SK-N-SH (cell line): ENCODE results near the gene FHIP2A. TPM values are rescaled to one million over a fixed set of nuclear protein-coding genes. Genes with fewer than 3 reads are reported as not detected.

Source experiments
- CTCF ChIP-seq: fragments of 200-600 bp; sonication (generic); IDR thresholded peaks from 2 replicates; pipeline ENCODE4 v1.6.1; 2017; ENCODE audit warnings: antibody characterized with exemption, mild to moderate bottlenecking, moderate library complexity
- EP300 ChIP-seq, 2 experiments: IDR thresholded peaks; 2 replicates each; pipeline versions ENCODE4 v1.4.0 to v1.6.1; 2012; ENCODE audit warnings: borderline replicate concordance in 1 of 2, low read depth in 1 of 2, low read length in 1 of 2
- FOXM1 ChIP-seq: IDR thresholded peaks from 2 replicates; pipeline ENCODE4 v1.4.0; 2012; ENCODE audit warnings: low read depth, mild to moderate bottlenecking
- IRF3 ChIP-seq: fragments of 150-350 bp; IDR thresholded peaks from 2 replicates; pipeline ENCODE4 v1.6.1; 2016; ENCODE audit warnings: mild to moderate bottlenecking, low read depth, low read length
- MAX ChIP-seq: IDR thresholded peaks from 2 replicates; pipeline ENCODE4 v1.4.0; 2012; ENCODE audit warnings: low read depth
- MEF2A ChIP-seq: IDR thresholded peaks from 2 replicates; pipeline ENCODE4 v1.4.0; 2012; ENCODE audit warnings: low read depth, borderline replicate concordance
- MXI1 ChIP-seq: IDR thresholded peaks from 2 replicates; pipeline ENCODE4 v1.6.1; 2012; ENCODE audit warnings: mild to moderate bottlenecking, low read depth, low read length, improper control_type of control experiment
- RCOR1 ChIP-seq: fragments of 150-350 bp; IDR thresholded peaks from 2 replicates; pipeline ENCODE4 v1.6.1; 2017; ENCODE audit warnings: antibody characterized with exemption, low read length
- REST ChIP-seq: IDR thresholded peaks from 2 replicates; pipeline ENCODE4 v1.6.1; 2012; ENCODE audit warnings: mild to moderate bottlenecking, low read depth, low read length, moderate library complexity
- RFX5 ChIP-seq: IDR thresholded peaks from 2 replicates; pipeline ENCODE4 v1.6.1; 2012; ENCODE audit warnings: mild to moderate bottlenecking, improper control_type of control experiment, low read length
- RXRA ChIP-seq: IDR thresholded peaks from 2 replicates; pipeline ENCODE4 v1.4.0; 2012; ENCODE audit warnings: low read depth, mild to moderate bottlenecking, borderline replicate concordance
- TEAD4 ChIP-seq: IDR thresholded peaks from 2 replicates; pipeline ENCODE4 v1.4.0; 2012; ENCODE audit warnings: mild to moderate bottlenecking, borderline replicate concordance; ENCODE audit not compliant: insufficient read depth
- USF2 ChIP-seq: fragments of 150-350 bp; IDR thresholded peaks from 2 replicates; pipeline ENCODE4 v1.6.1; 2017; ENCODE audit warnings: antibody characterized with exemption, low read length, low read depth, borderline replicate concordance
- YY1 ChIP-seq: IDR thresholded peaks from 2 replicates; pipeline ENCODE4 v1.4.0; 2012; ENCODE audit warnings: low read depth, mild to moderate bottlenecking
- polyA plus RNA-seq, 3 experiments: library from polyadenylated mRNA; depleted of rRNA; stranded (reverse); fragments of >200 nt; gene quantifications; 2 replicates each; pipeline ENCODE4 v1.2.3, GENCODE V29; 2012

FHIP2A gene
- polyA plus RNA-seq, 1 of the 3 experiments (the other 2 are of a cell fraction), result 6.1 TPM

- TF ChIP-seq MAX (0 out of 2 replicates have a peak, but pooled peaks have one; percentile 25), CTCF (no peak), EP300 (IDR thresholded peaks at IDR 0.05; ENCODE audit: borderline replicate concordance in 1 of 2, low read depth in 1 of 2, low read length in 1 of 2) (peak in 1 of 2 experiments; percentile 52; a peak in 1 of 4 replicates), REST (no peak), RFX5 (no peak), YY1 (no peak), FOXM1 (no peak), USF2 (no peak), MEF2A (no peak), MXI1 (no peak), RXRA (peak; percentile 47; the same call in 1 of the 2 replicates), RCOR1 (no peak), IRF3 (no peak), TEAD4 (peak; percentile 27; the same call in 1 of the 2 replicates)
Observed at GRCh38 chr10:114806562-114807391, 14.8 kb upstream of the FHIP2A start (continued).
